Natural killer cell (primary cell): ENCODE data around the gene RAB3C. TPM values are rescaled to one million over a fixed set of nuclear protein-coding genes. Genes with fewer than 3 reads are reported as not detected.
"Not testable (repeated sequence)": the region's sequence is repeated elsewhere in the genome, so short reads cannot be mapped to it uniquely, and the experiment has no call there.

ENCODE experiments used
- ATAC-seq, 3 donors: fragments of 150-1000 bp in 2 of 3; fragments of 200-7000 bp in 1 of 3; cut with Tn5 transposase; 1 replicate in 1 of 3; 2 replicates in 2 of 3; pipeline ENCODE4 v1.10.0; 2021; ENCODE audit warnings: mild to moderate bottlenecking in 2 of 3, moderate library complexity in 2 of 3
- DNase-seq, 2 donors: peaks; one replicate each; pipeline versions ENCODE4 v3.0.0 to v3.0.0-alpha.2; 2013 to 2021; ENCODE audit warnings: mixed read lengths in 1 of 2
- H3K27ac ChIP-seq: one replicate; pipeline ENCODE4 v1.5.1; 2013; ENCODE audit warnings: mild to moderate bottlenecking, low read length
- H3K27me3 ChIP-seq: one replicate; pipeline ENCODE4 v1.6.1; 2013; ENCODE audit warnings: low read length; ENCODE audit not compliant: control insufficient read depth, insufficient read depth
- H3K36me3 ChIP-seq: one replicate; pipeline ENCODE4 v1.6.1; 2013; ENCODE audit warnings: low read length; ENCODE audit not compliant: control insufficient read depth, insufficient read depth
- H3K4me1 ChIP-seq: one replicate; pipeline ENCODE4 v1.6.1; 2013; ENCODE audit warnings: low read length; ENCODE audit not compliant: control insufficient read depth, insufficient read depth
- H3K4me3 ChIP-seq: one replicate; pipeline ENCODE4 v1.5.1; 2013; ENCODE audit warnings: low read length
- H3K9me3 ChIP-seq: one replicate; pipeline ENCODE4 v1.6.1; 2013; ENCODE audit warnings: low read length; ENCODE audit not compliant: control insufficient read depth, insufficient read depth
- H3K27ac Mint-ChIP-seq, 2 donors: one replicate each; pipeline ENCODE4 v1.8.0; 2022; ENCODE audit warnings: mild to moderate bottlenecking in 2 of 2, mixed read lengths in 2 of 2, moderate library complexity in 1 of 2
- H3K27me3 Mint-ChIP-seq, 2 donors: one replicate each; pipeline ENCODE4 v1.8.0; 2022; ENCODE audit warnings: low read depth in 2 of 2, mixed read lengths in 2 of 2
- H3K36me3 Mint-ChIP-seq: one replicate; pipeline ENCODE4 v1.8.0; 2022; ENCODE audit warnings: mixed read lengths
- H3K4me1 Mint-ChIP-seq, 2 donors: one replicate each; pipeline ENCODE4 v1.8.0; 2022; ENCODE audit warnings: mixed read lengths in 2 of 2
- H3K4me3 Mint-ChIP-seq: one replicate; pipeline ENCODE4 v1.8.0; 2022; ENCODE audit warnings: mild to moderate bottlenecking, moderate library complexity, mixed read lengths
- H3K9me3 Mint-ChIP-seq, 2 donors: one replicate each; pipeline ENCODE4 v1.8.0; 2022; ENCODE audit warnings: mixed read lengths in 2 of 2
- CTCF ChIP-seq: fragments of 200-600 bp; IDR thresholded peaks from one replicate; pipeline ENCODE4 v1.8.0; 2022; ENCODE audit warnings: antibody characterized with exemption
- WGBS: methylation state at CpG from one replicate; pipeline ENCODE4 v1.1.7; 2013; ENCODE audit warnings: missing lambda C conversion rate; ENCODE audit not compliant: insufficient coverage; 5-methylcytosine and 5-hydroxymethylcytosine counted together
- intact Hi-C: fragments of 100-400 bp; cut with micrococcal nuclease; formaldehyde crosslinking; loops from one replicate; pipeline ENCODE4 v1.14.2; 2022
- total RNA-seq, 4 donors: library from RNA; stranded (reverse); fragments of 120-200 nt in 1 of 4; gene quantifications; one replicate each; pipeline versions ENCODE4 v1.2.3 to v1.2.4, GENCODE V29; 2013 to 2022

Gene RAB3C
- total RNA-seq, 3 donors from 2014 or later (not counting 1 experiment from before 2014, with no cell fraction given) = 0.05 TPM; not detected in 2

GRCh38 chr5:58551492-58551891 lies 31.4 kb upstream of the RAB3C start:
- 100% methylated on average over 1 of the region's 1 CpG for WGBS

GRCh38 chr5:58557665-58558338 lies 25.1 kb upstream of the RAB3C start:
- ATAC-seq, H3K9me3 Mint-ChIP-seq, H3K27me3 Mint-ChIP-seq, H3K9me3 ChIP-seq, H3K27me3 ChIP-seq, H3K27ac Mint-ChIP-seq, H3K4me3 ChIP-seq, intact Hi-C loops, H3K27ac ChIP-seq, H3K4me1 Mint-ChIP-seq, DNase-seq, H3K36me3 ChIP-seq, H3K36me3 Mint-ChIP-seq, H3K4me1 ChIP-seq, H3K4me3 Mint-ChIP-seq: not testable (repeated sequence)
- WGBS = 96% methylated on average over 27 of the region's 32 CpGs

More at GRCh38 chr5:58551492-58551891, 31.4 kb upstream of the RAB3C start:
- Mint-ChIP-seq H3K4me3 (no peak overlapping the region), H3K27me3 (no peaks in the 10 kb centered on the region), H3K27ac (no peak overlapping the region), H3K9me3 (peaks cover 3% of the 10 kb centered on the region in 2 donors), H3K4me1 (no peaks in the 10 kb centered on the region), H3K36me3 (no peaks in the 10 kb centered on the region)
- Histone ChIP-seq H3K27me3 (no peaks in the 10 kb centered on the region), H3K27ac (no peak overlapping the region), H3K36me3 (no peaks in the 10 kb centered on the region), H3K4me1 (no peaks in the 10 kb centered on the region), H3K9me3 (no peaks in the 10 kb centered on the region), H3K4me3 (no peak overlapping the region)
- intact Hi-C loops = no loop called here
- ATAC-seq (peak in 1 of 3 donors; percentile 43), DNase-seq (no peak)
- no peak for TF ChIP-seq CTCF

GRCh38 chr5:58563016-58563700 lies 19.7 kb upstream of the RAB3C start:
- H3K4me1 ChIP-seq, H3K27ac ChIP-seq, ATAC-seq, H3K4me3 Mint-ChIP-seq, H3K27me3 Mint-ChIP-seq, DNase-seq, H3K9me3 ChIP-seq, H3K27ac Mint-ChIP-seq, intact Hi-C loops, H3K36me3 ChIP-seq, H3K36me3 Mint-ChIP-seq, H3K4me1 Mint-ChIP-seq, H3K4me3 ChIP-seq, H3K9me3 Mint-ChIP-seq, H3K27me3 ChIP-seq: not testable (repeated sequence)
- WGBS = 86% methylated on average over 23 of the region's 33 CpGs

GRCh38 chr5:58564043-58564832 lies 18.6 kb upstream of the RAB3C start:
- H3K36me3 ChIP-seq, intact Hi-C loops, H3K27ac Mint-ChIP-seq, ATAC-seq, H3K4me1 ChIP-seq, H3K9me3 ChIP-seq, H3K4me1 Mint-ChIP-seq, H3K4me3 ChIP-seq, H3K27me3 ChIP-seq, H3K9me3 Mint-ChIP-seq, H3K27me3 Mint-ChIP-seq, H3K36me3 Mint-ChIP-seq, H3K4me3 Mint-ChIP-seq, H3K27ac ChIP-seq, DNase-seq: not testable (repeated sequence)
- 88% methylated on average over 39 of the region's 39 CpGs for WGBS
